Measurements from ENCODE around the gene CHMP1B. TPM values are rescaled to one million over a fixed set of nuclear protein-coding genes. Genes with fewer than 3 reads are reported as not detected.

CHMP1B gene
- total and polyA plus RNA-seq, 4 experiments from 2014 or later: 44.1 to 65.6 (median 45.6) TPM

DNA sequence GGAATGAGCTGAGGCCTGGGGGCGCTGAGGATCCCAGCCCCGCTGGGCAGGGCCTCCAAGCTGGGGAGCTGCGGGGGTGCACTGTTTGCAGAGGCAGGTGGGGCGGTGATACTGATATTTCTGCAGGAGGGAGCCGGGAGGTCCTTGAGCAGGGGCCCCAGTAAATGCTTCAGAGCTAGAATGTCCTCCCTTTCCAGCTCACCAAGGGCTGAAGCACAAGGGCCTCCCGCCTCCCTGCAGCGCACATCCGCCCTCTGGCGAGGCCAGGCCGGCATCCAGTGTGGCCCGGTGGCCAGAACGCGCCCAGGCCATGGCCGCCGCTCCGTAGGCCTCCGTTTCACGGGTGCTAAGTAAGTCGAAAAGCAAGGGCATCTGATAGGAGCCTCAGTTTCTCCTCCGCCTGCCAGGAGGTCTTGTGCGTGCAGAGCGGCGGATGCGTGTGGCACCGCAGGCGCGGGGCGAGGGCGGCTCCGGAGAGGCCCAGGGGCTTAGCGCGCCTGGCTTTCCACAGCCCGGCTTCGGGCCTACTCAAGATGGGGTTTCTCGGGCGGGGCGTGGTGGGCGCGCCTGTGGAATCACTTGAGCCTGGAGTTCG, 29.5 kb upstream of the CHMP1B start:
- CTCF ChIA-PET (ENCODE audit: partially characterized antibody): no interaction called here
- no peak for DNase-seq

DNA sequence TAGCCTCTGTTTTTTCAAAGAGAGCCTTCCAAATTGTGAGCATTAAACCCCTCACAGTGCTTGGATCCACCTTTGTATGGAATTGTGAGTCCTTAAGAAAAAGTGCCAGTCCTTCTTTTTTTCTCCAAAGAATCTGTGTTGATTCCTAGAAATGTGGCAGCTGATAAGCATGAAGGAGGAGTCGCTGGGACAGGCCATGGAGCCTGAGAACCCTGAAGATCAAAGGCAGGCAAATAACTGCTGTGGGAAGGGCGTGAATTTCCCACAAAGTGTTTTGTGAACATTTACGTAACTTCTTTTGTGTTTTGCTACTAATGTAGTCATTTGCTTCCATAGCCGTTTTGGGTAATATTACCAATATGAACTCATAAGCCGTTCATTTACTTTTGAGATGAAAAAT, 27.7 kb upstream of the CHMP1B start:
- Histone ChIP-seq H3K27ac (ENCODE audit: low read depth, low read length) (no peak overlapping the region), H3K4me1 (ENCODE audit: insufficient read depth, low read length) (no peaks in the 10 kb centered on the region), H3K27me3 (ENCODE audit: insufficient read depth, low read length) (no peaks in the 10 kb centered on the region), H3K4me3 (ENCODE audit: low read length in 2 of 2) (no peak overlapping the region), H3K9me3 (ENCODE audit: control insufficient read depth in 1 of 2, low read length in 2 of 2) (no peaks in the 10 kb centered on the region), H3K36me3 (ENCODE audit: insufficient read depth, low read length) (no peaks in the 10 kb centered on the region)
- CTCF ChIA-PET (ENCODE audit: partially characterized antibody): no interaction called here
- H3K4me1 Mint-ChIP-seq: no peaks in the 10 kb centered on the region
- no peak overlapping the region for H3K4me3 Mint-ChIP-seq
- no peaks in the 10 kb centered on the region for H3K27me3 Mint-ChIP-seq
- H3K9me3 Mint-ChIP-seq: peaks cover 0 to 5% (median 0%) of the 10 kb centered on the region in 8 donors
- POLR2A ChIA-PET (ENCODE audit: partially characterized antibody): no interaction called here
- intact Hi-C loops (cut with micrococcal nuclease): no loop called here
- no peak for DNase-seq
- peaks cover 0 to 3% of the 10 kb centered on the region in 2 donors for H3K36me3 Mint-ChIP-seq
- H3K27ac Mint-ChIP-seq: no peak overlapping the region

More for the DNA sequence above, 29.5 kb upstream of the CHMP1B start:
- intact Hi-C loops (cut with micrococcal nuclease): no loop called here
- Histone ChIP-seq H3K27me3 (ENCODE audit: insufficient read depth, low read length) (no peaks in the 10 kb centered on the region), H3K27ac (ENCODE audit: low read depth, low read length) (no peak overlapping the region), H3K4me1 (ENCODE audit: insufficient read depth, low read length) (no peaks in the 10 kb centered on the region), H3K36me3 (ENCODE audit: insufficient read depth, low read length) (no peaks in the 10 kb centered on the region), H3K4me3 (ENCODE audit: low read length in 2 of 2) (no peak overlapping the region), H3K9me3 (ENCODE audit: control insufficient read depth in 1 of 2, low read length in 2 of 2) (no peaks in the 10 kb centered on the region)
- POLR2A ChIA-PET (ENCODE audit: partially characterized antibody): no interaction called here
- Mint-ChIP-seq H3K36me3 (no peaks in the 10 kb centered on the region), H3K4me1 (no peaks in the 10 kb centered on the region), H3K27me3 (peaks cover 3 to 6% of the 10 kb centered on the region in 2 donors), H3K9me3 (peaks cover 0 to 5% (median 0%) of the 10 kb centered on the region in 8 donors), H3K4me3 (no peak overlapping the region), H3K27ac (no peak overlapping the region)

DNA sequence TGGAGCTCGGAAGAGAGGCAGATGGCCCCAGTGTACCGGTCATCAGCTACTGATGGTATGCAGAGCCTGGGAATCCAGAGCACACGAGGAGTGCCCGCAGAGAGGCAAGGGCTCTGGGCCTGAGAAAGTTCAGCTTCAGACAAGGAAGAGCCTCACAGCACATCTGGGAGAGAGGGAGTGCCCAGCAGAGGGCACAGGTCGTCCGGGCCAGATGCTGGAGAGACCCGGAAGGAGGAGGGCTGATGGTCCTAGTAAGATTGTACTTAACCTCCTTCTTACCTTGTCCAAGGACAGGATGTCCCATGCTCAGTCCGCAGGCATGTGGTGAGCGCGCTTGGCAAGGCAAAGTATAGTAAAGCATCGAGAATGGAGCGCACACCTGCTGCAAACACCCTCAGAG, 24.4 kb upstream of the CHMP1B start:
- Histone ChIP-seq H3K9me3 (ENCODE audit: control insufficient read depth in 1 of 2, low read length in 2 of 2) (no peaks in the 10 kb centered on the region), H3K4me1 (ENCODE audit: insufficient read depth, low read length) (no peaks in the 10 kb centered on the region), H3K27ac (ENCODE audit: low read depth, low read length) (no peak overlapping the region), H3K27me3 (ENCODE audit: insufficient read depth, low read length) (no peaks in the 10 kb centered on the region), H3K36me3 (ENCODE audit: insufficient read depth, low read length) (no peaks in the 10 kb centered on the region), H3K4me3 (ENCODE audit: low read length in 2 of 2) (no peak overlapping the region)
- intact Hi-C loops (cut with micrococcal nuclease): no loop called here
- CTCF ChIA-PET (ENCODE audit: partially characterized antibody): no interaction called here
- H3K4me3 Mint-ChIP-seq: no peak overlapping the region
- DNase-seq: no peak
- POLR2A ChIA-PET (ENCODE audit: partially characterized antibody): no interaction called here
- H3K36me3 Mint-ChIP-seq: peaks cover 0 to 3% of the 10 kb centered on the region in 2 donors
- no peaks in the 10 kb centered on the region for H3K4me1 Mint-ChIP-seq
- H3K9me3 Mint-ChIP-seq: peaks cover 0 to 2% (median 0%) of the 10 kb centered on the region in 8 donors
- peaks cover 0 to 2% of the 10 kb centered on the region in 2 donors for H3K27me3 Mint-ChIP-seq
- peak overlapping the region in 1 of 7 donors; percentile 42 for H3K27ac Mint-ChIP-seq

GRCh38 chr18:11828786-11829432, 22.3 kb upstream of the CHMP1B start:
- Histone ChIP-seq H3K9me3 (ENCODE audit: control insufficient read depth in 1 of 2, low read length in 2 of 2) (no peaks in the 10 kb centered on the region), H3K27me3 (ENCODE audit: insufficient read depth, low read length) (no peaks in the 10 kb centered on the region)
- CTCF ChIA-PET (ENCODE audit: partially characterized antibody): interaction anchor here (1.0 kb wide), 1 partner anchor 11 kb away, joined by 3 read pairs; no protein-coding TSS in a partner anchor

DNA sequence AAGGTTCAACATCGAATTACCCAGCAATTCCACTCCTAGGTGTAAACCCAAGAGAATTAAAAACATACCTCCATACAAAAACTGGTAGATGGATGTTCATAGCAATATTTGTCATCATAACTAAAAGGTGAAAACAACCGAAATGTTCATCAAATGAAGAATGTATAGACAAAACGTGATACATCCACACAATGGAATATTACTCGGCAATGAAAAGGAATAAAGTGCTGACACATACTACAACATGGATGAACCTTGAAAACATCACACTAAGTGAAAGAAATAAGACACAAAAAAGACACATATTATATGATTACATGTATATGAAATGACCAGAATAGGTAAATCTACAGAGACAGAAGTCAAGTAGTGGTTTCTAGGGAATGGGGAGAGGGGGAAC, 20.6 kb upstream of the CHMP1B start:
- Histone ChIP-seq H3K27me3 (ENCODE audit: insufficient read depth, low read length) (no peaks in the 10 kb centered on the region), H3K4me3 (ENCODE audit: low read length in 2 of 2) (no peak overlapping the region), H3K27ac (ENCODE audit: low read depth, low read length) (no peak overlapping the region), H3K4me1 (ENCODE audit: insufficient read depth, low read length) (no peaks in the 10 kb centered on the region), H3K36me3 (ENCODE audit: insufficient read depth, low read length) (no peaks in the 10 kb centered on the region), H3K9me3 (ENCODE audit: control insufficient read depth in 1 of 2, low read length in 2 of 2) (no peaks in the 10 kb centered on the region)
- no peak overlapping the region for H3K4me3 Mint-ChIP-seq
- ChIA-PET POLR2A (ENCODE audit: partially characterized antibody) (no interaction called here), CTCF (ENCODE audit: partially characterized antibody) (no interaction called here)
- peaks cover 0 to 2% (median 0%) of the 10 kb centered on the region in 8 donors for H3K9me3 Mint-ChIP-seq
- no peaks in the 10 kb centered on the region for H3K4me1 Mint-ChIP-seq
- peaks cover 2% of the 10 kb centered on the region in 2 donors for H3K27me3 Mint-ChIP-seq
- peaks cover 0 to 3% of the 10 kb centered on the region in 2 donors for H3K36me3 Mint-ChIP-seq
- no peak for DNase-seq
- H3K27ac Mint-ChIP-seq: no peak overlapping the region
- intact Hi-C loops (cut with micrococcal nuclease): no loop called here

More at GRCh38 chr18:11828786-11829432, 22.3 kb upstream of the CHMP1B start:
- Mint-ChIP-seq H3K4me1 (no peaks in the 10 kb centered on the region), H3K4me3 (no peak overlapping the region), H3K27me3 (peaks cover 0 to 2% of the 10 kb centered on the region in 2 donors), H3K36me3 (peaks cover 0 to 3% of the 10 kb centered on the region in 2 donors), H3K27ac (no peak overlapping the region), H3K9me3 (peaks cover 0 to 2% (median 0%) of the 10 kb centered on the region in 8 donors)
- intact Hi-C loops (cut with micrococcal nuclease): no loop called here
- POLR2A ChIA-PET (ENCODE audit: partially characterized antibody): no interaction called here
- no peaks in the 10 kb centered on the region for H3K4me1 ChIP-seq (ENCODE audit: insufficient read depth, low read length)
- H3K4me3 ChIP-seq (ENCODE audit: low read length in 2 of 2): no peak overlapping the region
- no peak overlapping the region for H3K27ac ChIP-seq (ENCODE audit: low read depth, low read length)
- DNase-seq: no peak
- H3K36me3 ChIP-seq (ENCODE audit: insufficient read depth, low read length): no peaks in the 10 kb centered on the region

DNA sequence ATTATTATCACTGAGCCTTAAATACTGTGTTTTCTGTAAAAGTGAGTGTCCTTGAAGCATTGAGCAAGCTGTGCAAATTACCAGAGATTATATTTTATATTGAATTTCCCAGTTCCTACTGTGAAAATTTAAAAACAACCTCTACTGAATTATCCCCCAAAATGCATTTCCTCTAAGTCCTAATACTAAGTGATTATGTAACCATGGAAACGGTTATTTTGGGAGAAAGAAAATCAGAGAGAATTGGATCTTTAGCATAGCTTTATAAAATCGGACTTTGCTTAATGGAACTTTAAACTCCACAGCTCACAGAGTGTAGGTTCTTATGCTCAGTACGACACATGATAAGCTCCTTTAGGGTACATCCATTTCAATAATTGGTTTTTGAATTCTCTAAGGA, 19.3 kb upstream of the CHMP1B start:
- Histone ChIP-seq H3K27me3 (ENCODE audit: insufficient read depth, low read length) (no peaks in the 10 kb centered on the region), H3K27ac (ENCODE audit: low read depth, low read length) (no peak overlapping the region), H3K4me3 (ENCODE audit: low read length in 2 of 2) (no peak overlapping the region), H3K4me1 (ENCODE audit: insufficient read depth, low read length) (no peaks in the 10 kb centered on the region), H3K36me3 (ENCODE audit: insufficient read depth, low read length) (no peaks in the 10 kb centered on the region), H3K9me3 (ENCODE audit: control insufficient read depth in 1 of 2, low read length in 2 of 2) (no peaks in the 10 kb centered on the region)
- ChIA-PET CTCF (ENCODE audit: partially characterized antibody) (no interaction called here), POLR2A (ENCODE audit: partially characterized antibody) (no interaction called here)
- no peaks in the 10 kb centered on the region for H3K4me1 Mint-ChIP-seq
- no peak for DNase-seq
- no peak overlapping the region for H3K27ac Mint-ChIP-seq
- peaks cover 2% of the 10 kb centered on the region in 2 donors for H3K27me3 Mint-ChIP-seq
- intact Hi-C loops (cut with micrococcal nuclease): no loop called here
- peaks cover 0 to under 1% (median 0%) of the 10 kb centered on the region in 8 donors for H3K9me3 Mint-ChIP-seq
- no peak overlapping the region for H3K4me3 Mint-ChIP-seq
- H3K36me3 Mint-ChIP-seq: peaks cover 0 to 3% of the 10 kb centered on the region in 2 donors

DNA sequence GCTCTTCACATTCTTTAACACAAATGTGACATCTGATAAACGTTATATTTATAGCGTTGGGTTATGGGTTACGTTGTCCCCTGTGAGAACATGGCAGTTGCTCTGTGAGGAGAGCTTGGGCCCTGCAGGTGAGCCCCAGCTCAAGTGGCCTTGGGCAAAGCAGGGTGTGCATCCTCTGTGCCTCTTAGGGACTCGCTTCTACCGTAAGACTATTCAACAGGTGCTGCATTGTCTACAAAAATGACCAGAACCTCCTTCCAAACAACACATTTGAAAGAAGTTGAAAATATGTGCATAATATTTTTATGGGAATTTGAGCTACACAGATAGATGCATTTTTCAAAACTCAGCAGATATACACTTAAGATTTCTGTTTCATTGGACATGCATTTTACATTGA, 16.4 kb upstream of the CHMP1B start:
- intact Hi-C loops (cut with micrococcal nuclease): no loop called here
- no peaks in the 10 kb centered on the region for H3K36me3 Mint-ChIP-seq
- H3K27me3 Mint-ChIP-seq: peaks cover 0 to 4% of the 10 kb centered on the region in 2 donors
- Histone ChIP-seq H3K9me3 (ENCODE audit: control insufficient read depth in 1 of 2, low read length in 2 of 2) (no peaks in the 10 kb centered on the region), H3K27me3 (ENCODE audit: insufficient read depth, low read length) (no peaks in the 10 kb centered on the region), H3K27ac (ENCODE audit: low read depth, low read length) (no peak overlapping the region), H3K4me1 (ENCODE audit: insufficient read depth, low read length) (no peaks in the 10 kb centered on the region), H3K36me3 (ENCODE audit: insufficient read depth, low read length) (no peaks in the 10 kb centered on the region), H3K4me3 (ENCODE audit: low read length in 2 of 2) (no peak overlapping the region)
- H3K4me3 Mint-ChIP-seq: no peak overlapping the region
- ChIA-PET POLR2A (ENCODE audit: partially characterized antibody) (no interaction called here), CTCF (ENCODE audit: partially characterized antibody) (interaction anchor here (1.2 to 1.7 kb wide), 3 partner anchors 11 to 103 kb away, joined by 4 to 6 read pairs (median 5); no protein-coding TSS in a partner anchor)
- no peaks in the 10 kb centered on the region for H3K4me1 Mint-ChIP-seq
- DNase-seq: no peak
- no peak overlapping the region for H3K27ac Mint-ChIP-seq
- H3K9me3 Mint-ChIP-seq: no peaks in the 10 kb centered on the region
